Measurements from ENCODE around the gene GNE.
A peak's percentile ranks its signal among the peaks of the same experiment; 100 is the strongest.
"Not testable (repeated sequence)": the region's sequence is repeated elsewhere in the genome, so short reads cannot be mapped to it uniquely, and the experiment has no call there.

GNE gene

GRCh38 chr9:36284226-36284625, 26.0 kb upstream of the GNE start:
- no peak overlapping the region for H3K4me3 ChIP-seq (ENCODE audit: low read length)
- TF ChIP-seq CTCF (conservative IDR thresholded peaks at IDR 0.05; ENCODE audit: low read depth, low read length), result no peak
- no peak for DNase-seq (ENCODE audit: low read depth)

GRCh38 chr9:36282275-36282674, 24.0 kb upstream of the GNE start:
- TF ChIP-seq CTCF (conservative IDR thresholded peaks at IDR 0.05; ENCODE audit: low read depth, low read length), result no peak
- DNase-seq (ENCODE audit: low read depth), result no peak
- no peak overlapping the region for H3K4me3 ChIP-seq (ENCODE audit: low read length)

- no peak for TF ChIP-seq CTCF (conservative IDR thresholded peaks at IDR 0.05; ENCODE audit: low read depth, low read length)
- DNase-seq (ENCODE audit: low read depth), result no peak
- H3K4me3 ChIP-seq (ENCODE audit: low read length), result no peak overlapping the region
Measured at GRCh38 chr9:36280989-36281388, 22.7 kb upstream of the GNE start.

GRCh38 chr9:36278243-36278642, 20.0 kb upstream of the GNE start:
- no peak for TF ChIP-seq CTCF (conservative IDR thresholded peaks at IDR 0.05; ENCODE audit: low read depth, low read length)
- DNase-seq (ENCODE audit: low read depth), result no peak
- H3K4me3 ChIP-seq (ENCODE audit: low read length), result no peak overlapping the region

- peak overlapping the region; percentile 27 for H3K4me3 ChIP-seq (ENCODE audit: low read length)
- no peak for TF ChIP-seq CTCF (conservative IDR thresholded peaks at IDR 0.05; ENCODE audit: low read depth, low read length)
- DNase-seq (ENCODE audit: low read depth), result peak; percentile 68
Measured at GRCh38 chr9:36276781-36277181, 18.5 kb upstream of the GNE start.

GRCh38 chr9:36276254-36276653, 18.0 kb upstream of the GNE start:
- TF ChIP-seq CTCF (conservative IDR thresholded peaks at IDR 0.05; ENCODE audit: low read depth, low read length), result no peak
- DNase-seq (ENCODE audit: low read depth), result no peak
- no peak overlapping the region for H3K4me3 ChIP-seq (ENCODE audit: low read length)

- TF ChIP-seq CTCF (conservative IDR thresholded peaks at IDR 0.05; ENCODE audit: low read depth, low read length), result no peak
- no peak for DNase-seq (ENCODE audit: low read depth)
- no peak overlapping the region for H3K4me3 ChIP-seq (ENCODE audit: low read length)
Measured at GRCh38 chr9:36275060-36275459, 16.8 kb upstream of the GNE start.

- not testable (repeated sequence) for DNase-seq (ENCODE audit: low read depth); H3K4me3 ChIP-seq (ENCODE audit: low read length)
Measured at GRCh38 chr9:36273354-36273753, 15.1 kb upstream of the GNE start.

All from retinal pigment epithelial cell (primary cell).